GM12801 (cell line): ENCODE data around the gene G0S2.

ENCODE experiments used
- TF ChIP-seq, protein P1 (sequence below): IDR thresholded peaks from one replicate; pipeline ENCODE4 v1.5.1; 2011; ENCODE audit warnings: control low read depth; ENCODE audit not compliant: insufficient read length; ENCODE audit errors: extremely low read depth

G0S2 gene

GRCh38 chr1:209629621-209630382 lies 45.4 kb upstream of the G0S2 start:
- TF ChIP-seq, protein P1, sequence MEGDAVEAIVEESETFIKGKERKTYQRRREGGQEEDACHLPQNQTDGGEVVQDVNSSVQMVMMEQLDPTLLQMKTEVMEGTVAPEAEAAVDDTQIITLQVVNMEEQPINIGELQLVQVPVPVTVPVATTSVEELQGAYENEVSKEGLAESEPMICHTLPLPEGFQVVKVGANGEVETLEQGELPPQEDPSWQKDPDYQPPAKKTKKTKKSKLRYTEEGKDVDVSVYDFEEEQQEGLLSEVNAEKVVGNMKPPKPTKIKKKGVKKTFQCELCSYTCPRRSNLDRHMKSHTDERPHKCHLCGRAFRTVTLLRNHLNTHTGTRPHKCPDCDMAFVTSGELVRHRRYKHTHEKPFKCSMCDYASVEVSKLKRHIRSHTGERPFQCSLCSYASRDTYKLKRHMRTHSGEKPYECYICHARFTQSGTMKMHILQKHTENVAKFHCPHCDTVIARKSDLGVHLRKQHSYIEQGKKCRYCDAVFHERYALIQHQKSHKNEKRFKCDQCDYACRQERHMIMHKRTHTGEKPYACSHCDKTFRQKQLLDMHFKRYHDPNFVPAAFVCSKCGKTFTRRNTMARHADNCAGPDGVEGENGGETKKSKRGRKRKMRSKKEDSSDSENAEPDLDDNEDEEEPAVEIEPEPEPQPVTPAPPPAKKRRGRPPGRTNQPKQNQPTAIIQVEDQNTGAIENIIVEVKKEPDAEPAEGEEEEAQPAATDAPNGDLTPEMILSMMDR, result no peak

DNA sequence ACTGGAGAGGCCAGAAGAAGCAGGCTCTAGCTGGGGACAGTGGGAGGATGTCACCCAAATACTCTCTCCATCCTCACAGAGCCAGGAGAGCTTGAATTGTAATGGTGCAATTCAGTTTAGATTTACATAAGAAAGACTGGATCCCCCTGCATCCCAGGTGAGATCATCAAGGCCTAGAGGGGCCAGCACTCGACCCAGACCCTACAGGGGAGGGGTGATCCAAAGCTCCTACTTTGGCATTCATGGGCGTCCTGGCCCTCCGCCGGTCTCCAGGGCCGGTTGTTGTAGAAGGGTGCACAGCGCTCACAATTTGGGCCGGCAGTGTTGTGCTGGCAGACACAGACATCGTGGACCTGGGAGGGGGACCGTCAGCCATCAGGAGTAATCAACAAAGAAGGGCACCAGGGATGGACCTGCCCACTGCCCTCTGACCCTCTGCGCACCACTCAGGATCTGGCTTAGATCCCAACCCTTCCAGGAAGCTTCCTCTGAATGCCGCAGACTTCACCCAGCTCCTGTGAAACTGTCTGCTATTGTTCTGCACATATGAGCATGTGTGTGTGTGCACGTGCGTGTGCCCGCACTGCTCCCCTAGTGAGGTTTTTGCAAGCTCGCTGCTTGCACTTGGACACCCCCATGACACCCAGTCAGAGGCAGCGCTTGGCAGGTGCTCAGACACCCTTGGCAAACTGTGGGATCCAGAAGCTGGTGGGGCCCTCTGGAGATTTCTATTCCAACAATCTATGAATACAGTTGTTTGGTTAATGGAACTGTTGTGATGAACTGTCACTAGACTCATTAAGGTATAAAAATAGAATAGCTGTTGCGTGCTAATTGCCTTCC lies 44.6 kb upstream of the G0S2 start:
- TF ChIP-seq, protein P1, result no peak

GRCh38 chr1:209633335-209633997 lies 41.7 kb upstream of the G0S2 start:
- TF ChIP-seq, protein P1, result no peak

DNA sequence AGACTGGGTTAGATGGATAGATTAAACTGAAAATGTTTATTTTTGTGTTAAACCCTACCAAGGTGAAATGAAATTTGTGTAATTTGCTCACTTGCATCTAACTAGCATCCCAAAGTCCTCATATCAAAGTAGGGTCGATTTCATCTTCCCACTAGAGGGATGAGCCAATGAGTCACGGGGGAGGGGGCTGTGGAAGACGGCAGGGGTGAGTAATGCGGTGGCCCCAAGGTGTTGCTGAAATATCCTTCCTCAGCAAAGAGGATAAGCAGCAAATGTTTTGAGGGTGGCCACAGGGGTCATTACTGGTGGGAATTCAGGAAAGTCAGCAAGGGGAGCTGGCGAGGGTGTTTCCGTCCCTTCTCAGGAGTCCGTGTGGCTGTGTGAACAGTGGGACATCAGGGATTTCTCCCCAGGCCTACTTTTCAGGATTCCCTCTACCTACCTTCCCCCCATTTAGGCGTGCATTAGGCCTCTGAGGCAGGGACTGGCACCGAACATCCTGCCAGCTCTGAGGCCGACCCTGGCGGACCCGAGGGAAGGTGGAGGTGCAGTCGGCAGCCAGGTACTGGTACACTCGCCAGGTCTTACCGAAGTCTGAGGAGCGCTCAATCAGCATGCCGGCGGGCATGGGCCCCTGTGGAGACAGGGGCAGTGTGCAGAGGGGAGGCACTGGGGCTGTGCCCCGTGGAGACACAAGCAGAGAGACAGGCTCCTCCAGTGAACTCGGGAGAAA lies 41.0 kb upstream of the G0S2 start:
- TF ChIP-seq, protein P1, result no peak

GRCh38 chr1:209635850-209636249 lies 39.4 kb upstream of the G0S2 start:
- TF ChIP-seq, protein P1, result no peak

- TF ChIP-seq, protein P1, result no peak
Measured at GRCh38 chr1:209641832-209642172, 33.4 kb upstream of the G0S2 start.

DNA sequence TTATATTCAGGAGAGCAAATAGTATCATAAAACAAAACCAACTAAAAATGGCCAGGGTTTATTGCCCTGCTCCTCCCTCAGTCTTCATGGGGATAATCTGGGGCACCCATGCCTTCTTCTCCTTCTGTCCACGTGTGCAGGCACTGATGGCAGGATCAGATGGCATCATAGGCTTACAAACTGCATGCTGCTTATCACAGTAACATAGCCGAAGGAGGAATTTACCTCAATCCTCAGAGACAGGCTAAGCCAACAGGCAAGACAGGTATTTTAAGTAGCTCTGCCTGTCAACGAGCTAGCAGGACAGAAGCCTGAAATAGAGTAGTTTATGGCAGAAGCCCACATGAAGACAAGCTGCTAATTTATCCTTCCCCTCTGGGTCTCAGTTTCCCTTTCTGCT lies 32.4 kb upstream of the G0S2 start:
- TF ChIP-seq, protein P1, result no peak
